ENCODE measurements around the gene BUD23. TPM values are rescaled to one million over a fixed set of nuclear protein-coding genes. Genes with fewer than 3 reads are reported as not detected.

The BUD23 gene
- total and polyA plus RNA-seq, 4 donors, result 19.1 to 52.6 (median 37.8) TPM

GRCh38 chr7:73699370-73700068 is 16.1 kb downstream of the BUD23 start (continued):
- TF ChIP-seq, protein P1, sequence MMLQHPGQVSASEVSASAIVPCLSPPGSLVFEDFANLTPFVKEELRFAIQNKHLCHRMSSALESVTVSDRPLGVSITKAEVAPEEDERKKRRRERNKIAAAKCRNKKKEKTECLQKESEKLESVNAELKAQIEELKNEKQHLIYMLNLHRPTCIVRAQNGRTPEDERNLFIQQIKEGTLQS (IDR thresholded peaks at IDR 0.05), result no peak
- no peak for TF ChIP-seq HNF4A (conservative IDR thresholded peaks at IDR 0.05)
- no peak for TF ChIP-seq JUND (IDR thresholded peaks at IDR 0.05)
- no peak for TF ChIP-seq FOXA2 (IDR thresholded peaks at IDR 0.05)
- TF ChIP-seq EGR1 (IDR thresholded peaks at IDR 0.05; ENCODE audit: low read depth in 2 of 2), result no peak
- no peak for TF ChIP-seq YY1 (IDR thresholded peaks at IDR 0.05)

- H3K27me3 ChIP-seq (ENCODE audit: control insufficient read depth in 4 of 4, insufficient read depth in 4 of 4, low read length in 3 of 4), result no peaks in the 10 kb centered on the region
- no peak overlapping the region for H3K9ac ChIP-seq (ENCODE audit: low read depth in 1 of 2, low read length in 2 of 2)
- peaks cover 6 to 45% (median 13%) of the 10 kb centered on the region in 4 donors for H3K36me3 ChIP-seq (ENCODE audit: control insufficient read depth in 4 of 4, insufficient read depth in 3 of 4, low read depth in 1 of 4, low read length in 3 of 4)
- H3K4me3 ChIP-seq (ENCODE audit: low read depth in 1 of 3, low read length in 3 of 3), result no peak overlapping the region
- no peak overlapping the region for H3K27ac ChIP-seq (ENCODE audit: low read depth in 1 of 2, low read length in 2 of 2)
- H3K4me1 ChIP-seq (ENCODE audit: control insufficient read depth in 4 of 4, insufficient read depth in 4 of 4, low read length in 3 of 4), result no peaks in the 10 kb centered on the region
- DNase-seq (ENCODE audit: low spot score), result no peak
- no peaks in the 10 kb centered on the region for H3K9me3 ChIP-seq (ENCODE audit: control insufficient read depth in 4 of 4, low read length in 3 of 4)
- WGBS, result 93% methylated on average over 14 of the region's 14 CpGs
- TF ChIP-seq CTCF (IDR thresholded peaks at IDR 0.05; ENCODE audit: low read depth, low read length, missing input control), result no peak
- TF ChIP-seq YY1 (IDR thresholded peaks at IDR 0.05), result no peak
- TF ChIP-seq, protein P2, sequence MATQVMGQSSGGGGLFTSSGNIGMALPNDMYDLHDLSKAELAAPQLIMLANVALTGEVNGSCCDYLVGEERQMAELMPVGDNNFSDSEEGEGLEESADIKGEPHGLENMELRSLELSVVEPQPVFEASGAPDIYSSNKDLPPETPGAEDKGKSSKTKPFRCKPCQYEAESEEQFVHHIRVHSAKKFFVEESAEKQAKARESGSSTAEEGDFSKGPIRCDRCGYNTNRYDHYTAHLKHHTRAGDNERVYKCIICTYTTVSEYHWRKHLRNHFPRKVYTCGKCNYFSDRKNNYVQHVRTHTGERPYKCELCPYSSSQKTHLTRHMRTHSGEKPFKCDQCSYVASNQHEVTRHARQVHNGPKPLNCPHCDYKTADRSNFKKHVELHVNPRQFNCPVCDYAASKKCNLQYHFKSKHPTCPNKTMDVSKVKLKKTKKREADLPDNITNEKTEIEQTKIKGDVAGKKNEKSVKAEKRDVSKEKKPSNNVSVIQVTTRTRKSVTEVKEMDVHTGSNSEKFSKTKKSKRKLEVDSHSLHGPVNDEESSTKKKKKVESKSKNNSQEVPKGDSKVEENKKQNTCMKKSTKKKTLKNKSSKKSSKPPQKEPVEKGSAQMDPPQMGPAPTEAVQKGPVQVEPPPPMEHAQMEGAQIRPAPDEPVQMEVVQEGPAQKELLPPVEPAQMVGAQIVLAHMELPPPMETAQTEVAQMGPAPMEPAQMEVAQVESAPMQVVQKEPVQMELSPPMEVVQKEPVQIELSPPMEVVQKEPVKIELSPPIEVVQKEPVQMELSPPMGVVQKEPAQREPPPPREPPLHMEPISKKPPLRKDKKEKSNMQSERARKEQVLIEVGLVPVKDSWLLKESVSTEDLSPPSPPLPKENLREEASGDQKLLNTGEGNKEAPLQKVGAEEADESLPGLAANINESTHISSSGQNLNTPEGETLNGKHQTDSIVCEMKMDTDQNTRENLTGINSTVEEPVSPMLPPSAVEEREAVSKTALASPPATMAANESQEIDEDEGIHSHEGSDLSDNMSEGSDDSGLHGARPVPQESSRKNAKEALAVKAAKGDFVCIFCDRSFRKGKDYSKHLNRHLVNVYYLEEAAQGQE (IDR thresholded peaks at IDR 0.05), result no peak
- TF ChIP-seq, protein P3, sequence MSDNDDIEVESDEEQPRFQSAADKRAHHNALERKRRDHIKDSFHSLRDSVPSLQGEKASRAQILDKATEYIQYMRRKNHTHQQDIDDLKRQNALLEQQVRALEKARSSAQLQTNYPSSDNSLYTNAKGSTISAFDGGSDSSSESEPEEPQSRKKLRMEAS (IDR thresholded peaks at IDR 0.05), result no peak
- no peak for TF ChIP-seq HNF4G (IDR thresholded peaks at IDR 0.05)
- no peak for TF ChIP-seq RXRA (IDR thresholded peaks at IDR 0.05)
- no peak for TF ChIP-seq FOXA1 (IDR thresholded peaks at IDR 0.05)
- TF ChIP-seq TAF1 (conservative IDR thresholded peaks at IDR 0.05), result no peak
- no peak for TF ChIP-seq EGR1 (IDR thresholded peaks at IDR 0.05; ENCODE audit: low read depth in 2 of 2)
- no peak for TF ChIP-seq SP1 (IDR thresholded peaks at IDR 0.05)
- no peak for TF ChIP-seq GABPA (IDR thresholded peaks at IDR 0.05 in 1 of 2, conservative IDR thresholded peaks at IDR 0.05 in 1 of 2)
- TF ChIP-seq, protein P1 (IDR thresholded peaks at IDR 0.05), result no peak
- no peak for TF ChIP-seq NR2F2 (IDR thresholded peaks at IDR 0.05)
- TF ChIP-seq ZBTB33 (IDR thresholded peaks at IDR 0.05), result no peak
- no peak for TF ChIP-seq HNF4A (conservative IDR thresholded peaks at IDR 0.05)
- no peak for TF ChIP-seq JUND (IDR thresholded peaks at IDR 0.05)
- no peak for TF ChIP-seq FOXA2 (IDR thresholded peaks at IDR 0.05)
- no peak for TF ChIP-seq RAD21 (IDR thresholded peaks at IDR 0.05)
These were observed 16.6 kb downstream of the BUD23 start for GRCh38 chr7:73700069-73700423.
